ENCODE results near the gene FXN.

- TF ChIP-seq CTCF (IDR thresholded peaks at IDR 0.05; ENCODE audit: extremely low read depth in 1 of 2, insufficient read depth in 1 of 2, low read depth in 1 of 2, low read length in 2 of 2) (peak; percentile 71 to 77), EZH2 (IDR thresholded peaks at IDR 0.05; ENCODE audit: borderline replicate concordance, low read depth, low read length, severe bottlenecking) (no peak), POLR2AphosphoS5 (IDR thresholded peaks at IDR 0.05; ENCODE audit: insufficient read depth, low read depth, low read length) (no peak), POLR2A (IDR thresholded peaks at IDR 0.05; ENCODE audit: low read depth, low read length) (no peak), JUN (IDR thresholded peaks at IDR 0.05; ENCODE audit: borderline replicate concordance, insufficient read depth, insufficient read length, low read depth) (no peak)
Observed at GRCh38 chr9:68999393-69000105, 36.0 kb upstream of the FXN start.
